ENCODE data around the gene FOXN4.

The FOXN4 gene

GRCh38 chr12:109287181-109287580, 21.9 kb downstream of the FOXN4 start:
- no peaks in the 10 kb centered on the region for H3K9me3 ChIP-seq (ENCODE audit: low read length)
- H2AFZ ChIP-seq (ENCODE audit: low read depth, low read length), result no peak overlapping the region
- H3K4me1 ChIP-seq (ENCODE audit: insufficient read depth, low read length), result peaks cover 12% of the 10 kb centered on the region
- H3K27me3 ChIP-seq (ENCODE audit: insufficient read depth, low read length), result no peaks in the 10 kb centered on the region
- H3K4me3 ChIP-seq (ENCODE audit: low read length), result no peak overlapping the region
- H3K36me3 ChIP-seq (ENCODE audit: insufficient read depth, low read length), result no peaks in the 10 kb centered on the region

GRCh38 chr12:109286652-109287051, 22.4 kb downstream of the FOXN4 start:
- Histone ChIP-seq H3K27me3 (ENCODE audit: insufficient read depth, low read length) (no peaks in the 10 kb centered on the region), H3K36me3 (ENCODE audit: insufficient read depth, low read length) (no peaks in the 10 kb centered on the region), H3K9me3 (ENCODE audit: low read length) (no peaks in the 10 kb centered on the region), H3K4me1 (ENCODE audit: insufficient read depth, low read length) (peaks cover 9% of the 10 kb centered on the region), H3K4me3 (ENCODE audit: low read length) (no peak overlapping the region), H2AFZ (ENCODE audit: low read depth, low read length) (no peak overlapping the region)

- Histone ChIP-seq H3K9me3 (ENCODE audit: low read length) (no peaks in the 10 kb centered on the region), H2AFZ (ENCODE audit: low read depth, low read length) (no peak overlapping the region), H3K4me3 (ENCODE audit: low read length) (no peak overlapping the region), H3K4me1 (ENCODE audit: insufficient read depth, low read length) (peaks cover 8% of the 10 kb centered on the region), H3K27me3 (ENCODE audit: insufficient read depth, low read length) (no peaks in the 10 kb centered on the region), H3K36me3 (ENCODE audit: insufficient read depth, low read length) (no peaks in the 10 kb centered on the region)
Measured at GRCh38 chr12:109286252-109286651, 22.8 kb downstream of the FOXN4 start.

- Histone ChIP-seq H3K36me3 (ENCODE audit: insufficient read depth, low read length) (no peaks in the 10 kb centered on the region), H3K4me1 (ENCODE audit: insufficient read depth, low read length) (no peaks in the 10 kb centered on the region), H2AFZ (ENCODE audit: low read depth, low read length) (no peak overlapping the region), H3K4me3 (ENCODE audit: low read length) (no peak overlapping the region), H3K9me3 (ENCODE audit: low read length) (no peaks in the 10 kb centered on the region), H3K27me3 (ENCODE audit: insufficient read depth, low read length) (no peaks in the 10 kb centered on the region)
Measured at GRCh38 chr12:109284392-109284791, 24.7 kb downstream of the FOXN4 start.

- Histone ChIP-seq H3K4me3 (ENCODE audit: low read length) (no peak overlapping the region), H3K4me1 (ENCODE audit: insufficient read depth, low read length) (no peaks in the 10 kb centered on the region), H3K27me3 (ENCODE audit: insufficient read depth, low read length) (peaks cover 2% of the 10 kb centered on the region), H3K9me3 (ENCODE audit: low read length) (no peaks in the 10 kb centered on the region), H2AFZ (ENCODE audit: low read depth, low read length) (no peak overlapping the region), H3K36me3 (ENCODE audit: insufficient read depth, low read length) (no peaks in the 10 kb centered on the region)
Measured at GRCh38 chr12:109281452-109281851, 27.6 kb downstream of the FOXN4 start.

- Histone ChIP-seq H3K4me1 (ENCODE audit: insufficient read depth, low read length) (no peaks in the 10 kb centered on the region), H3K4me3 (ENCODE audit: low read length) (no peak overlapping the region), H3K27me3 (ENCODE audit: insufficient read depth, low read length) (peaks cover 2% of the 10 kb centered on the region), H2AFZ (ENCODE audit: low read depth, low read length) (no peak overlapping the region), H3K36me3 (ENCODE audit: insufficient read depth, low read length) (no peaks in the 10 kb centered on the region), H3K9me3 (ENCODE audit: low read length) (no peaks in the 10 kb centered on the region)
Measured at GRCh38 chr12:109279525-109279924, 29.6 kb downstream of the FOXN4 start.

- Histone ChIP-seq H3K9me3 (ENCODE audit: low read length) (no peaks in the 10 kb centered on the region), H3K4me3 (ENCODE audit: low read length) (no peak overlapping the region), H2AFZ (ENCODE audit: low read depth, low read length) (no peak overlapping the region), H3K27me3 (ENCODE audit: insufficient read depth, low read length) (peaks cover 2% of the 10 kb centered on the region), H3K36me3 (ENCODE audit: insufficient read depth, low read length) (no peaks in the 10 kb centered on the region), H3K4me1 (ENCODE audit: insufficient read depth, low read length) (no peaks in the 10 kb centered on the region)
Measured at GRCh38 chr12:109278912-109279311, 30.2 kb downstream of the FOXN4 start.

GRCh38 chr12:109277899-109278762, 31.0 kb downstream of the FOXN4 start:
- H3K9me3 ChIP-seq (ENCODE audit: low read length), result no peaks in the 10 kb centered on the region
- no peaks in the 10 kb centered on the region for H3K36me3 ChIP-seq (ENCODE audit: insufficient read depth, low read length)
- H3K27me3 ChIP-seq (ENCODE audit: insufficient read depth, low read length), result peaks cover 2% of the 10 kb centered on the region
- no peak overlapping the region for H3K4me3 ChIP-seq (ENCODE audit: low read length)
- H3K4me1 ChIP-seq (ENCODE audit: insufficient read depth, low read length), result no peaks in the 10 kb centered on the region
- no peak overlapping the region for H2AFZ ChIP-seq (ENCODE audit: low read depth, low read length)

- Histone ChIP-seq H3K4me1 (ENCODE audit: insufficient read depth, low read length) (no peaks in the 10 kb centered on the region), H3K4me3 (ENCODE audit: low read length) (no peak overlapping the region), H2AFZ (ENCODE audit: low read depth, low read length) (no peak overlapping the region), H3K36me3 (ENCODE audit: insufficient read depth, low read length) (no peaks in the 10 kb centered on the region), H3K9me3 (ENCODE audit: low read length) (no peaks in the 10 kb centered on the region), H3K27me3 (ENCODE audit: insufficient read depth, low read length) (peaks cover 2% of the 10 kb centered on the region)
Measured at GRCh38 chr12:109277255-109277898, 31.7 kb downstream of the FOXN4 start.

- no peak overlapping the region for H3K4me3 ChIP-seq (ENCODE audit: low read length)
- H3K4me1 ChIP-seq (ENCODE audit: insufficient read depth, low read length), result no peaks in the 10 kb centered on the region
- no peaks in the 10 kb centered on the region for H3K36me3 ChIP-seq (ENCODE audit: insufficient read depth, low read length)
- no peak overlapping the region for H2AFZ ChIP-seq (ENCODE audit: low read depth, low read length)
- no peaks in the 10 kb centered on the region for H3K9me3 ChIP-seq (ENCODE audit: low read length)
- H3K27me3 ChIP-seq (ENCODE audit: insufficient read depth, low read length), result peaks cover 2% of the 10 kb centered on the region
Measured at GRCh38 chr12:109276160-109276559, 32.9 kb downstream of the FOXN4 start.

GRCh38 chr12:109275173-109275572, 33.9 kb downstream of the FOXN4 start:
- Histone ChIP-seq H3K4me1 (ENCODE audit: insufficient read depth, low read length) (no peaks in the 10 kb centered on the region), H3K27me3 (ENCODE audit: insufficient read depth, low read length) (peaks cover 2% of the 10 kb centered on the region), H3K4me3 (ENCODE audit: low read length) (no peak overlapping the region), H3K36me3 (ENCODE audit: insufficient read depth, low read length) (no peaks in the 10 kb centered on the region), H3K9me3 (ENCODE audit: low read length) (no peaks in the 10 kb centered on the region), H2AFZ (ENCODE audit: low read depth, low read length) (no peak overlapping the region)

- Histone ChIP-seq H3K4me1 (ENCODE audit: insufficient read depth, low read length) (no peaks in the 10 kb centered on the region), H3K27me3 (ENCODE audit: insufficient read depth, low read length) (peaks cover 2% of the 10 kb centered on the region), H3K9me3 (ENCODE audit: low read length) (no peaks in the 10 kb centered on the region), H2AFZ (ENCODE audit: low read depth, low read length) (no peak overlapping the region), H3K36me3 (ENCODE audit: insufficient read depth, low read length) (no peaks in the 10 kb centered on the region), H3K4me3 (ENCODE audit: low read length) (no peak overlapping the region)
Measured at GRCh38 chr12:109274381-109274780, 34.7 kb downstream of the FOXN4 start.

GRCh38 chr12:109273354-109273753, 35.7 kb downstream of the FOXN4 start:
- Histone ChIP-seq H3K9me3 (ENCODE audit: low read length) (no peaks in the 10 kb centered on the region), H3K27me3 (ENCODE audit: insufficient read depth, low read length) (peaks cover 2% of the 10 kb centered on the region), H3K4me1 (ENCODE audit: insufficient read depth, low read length) (no peaks in the 10 kb centered on the region), H2AFZ (ENCODE audit: low read depth, low read length) (no peak overlapping the region), H3K36me3 (ENCODE audit: insufficient read depth, low read length) (no peaks in the 10 kb centered on the region), H3K4me3 (ENCODE audit: low read length) (no peak overlapping the region)

Measured in neuron (in vitro differentiated cells).